GM20431 (cell line): Measurements from ENCODE around the gene NCBP2L.
"Not testable (repeated sequence)": the region's sequence is repeated elsewhere in the genome, so short reads cannot be mapped to it uniquely, and the experiment has no call there.

Source experiments
- in situ Hi-C: fragments of 300-500 bp; cut with MseI, MboI; formaldehyde crosslinking; loops from one replicate; pipeline ENCODE4 v1.15.0; 2020; ENCODE audit warnings: low sequenced_read_pairs; ENCODE audit not compliant: unreplicated experiment

The NCBP2L gene

DNA sequence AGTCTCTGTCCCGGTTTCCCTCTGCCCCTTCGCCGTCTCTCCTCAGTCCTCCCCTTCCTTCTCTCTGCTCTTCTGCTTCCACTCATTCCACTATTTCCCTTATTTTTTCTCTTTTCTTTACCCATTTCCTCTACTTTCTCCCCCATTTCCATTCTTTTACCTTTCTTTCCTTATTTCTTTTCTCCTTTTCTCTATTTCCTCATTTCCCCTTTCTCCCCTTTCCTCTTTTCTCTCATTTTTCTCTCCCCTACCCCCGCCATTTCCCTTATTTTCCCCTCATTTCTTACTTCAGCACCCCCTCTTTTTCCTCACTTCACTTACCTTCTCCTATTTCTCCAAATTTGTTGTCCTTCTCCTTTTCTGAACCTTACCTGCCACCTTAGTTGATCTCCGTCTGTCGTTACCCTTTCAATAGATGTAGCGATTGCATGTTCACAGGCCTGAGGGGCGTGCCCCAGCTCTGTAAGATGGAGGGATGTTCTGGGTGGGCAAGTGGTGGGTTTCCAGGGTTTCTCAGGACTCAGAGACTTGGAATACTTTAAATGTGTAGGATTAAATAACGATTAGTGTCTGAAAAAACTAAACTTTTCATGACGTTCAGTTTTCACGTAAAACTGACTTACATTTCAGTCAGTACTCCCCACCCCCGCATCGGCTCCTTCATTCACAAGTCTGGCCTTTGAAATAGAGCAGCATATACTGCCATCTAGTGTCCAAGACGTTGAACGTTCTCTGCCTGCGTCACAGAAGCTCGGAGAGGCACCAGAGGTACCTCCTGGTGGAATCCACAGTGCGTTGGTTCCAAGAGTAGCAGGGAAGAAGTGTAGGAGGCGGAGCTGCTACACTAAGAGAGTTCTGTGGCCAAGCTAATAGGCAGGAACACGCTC is 641 bp upstream of the NCBP2L start:
- in situ Hi-C loops: loop anchor here (10.0 kb wide), 1 partner anchor 112 kb away; no protein-coding TSS in a partner anchor

GRCh38 chrX:107780525-107780924 is 3.0 kb downstream of the NCBP2L start:
- in situ Hi-C loops: no loop called here

DNA sequence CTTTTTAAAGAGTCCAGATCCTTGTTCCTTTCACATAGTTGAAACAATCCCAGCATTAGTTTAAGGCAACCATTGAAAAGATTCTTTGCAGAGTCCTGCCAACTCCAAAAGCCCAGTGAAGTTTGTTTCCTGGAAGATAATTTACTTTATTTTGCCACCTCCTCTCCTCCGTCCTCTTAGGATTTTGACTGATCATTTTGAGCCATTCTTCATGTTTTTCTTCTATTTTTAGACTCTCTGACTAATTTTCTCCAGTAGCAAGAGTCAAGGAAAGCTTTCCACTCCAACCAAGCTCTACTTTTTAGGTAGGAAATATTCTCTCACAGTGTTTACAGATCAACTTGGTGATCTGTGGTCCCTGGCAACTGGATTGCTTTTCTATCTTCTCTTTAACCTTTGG is 10.3 kb downstream of the NCBP2L start:
- in situ Hi-C loops: no loop called here

- in situ Hi-C loops: no loop called here
These were observed 26.9 kb downstream of the NCBP2L start for GRCh38 chrX:107804427-107804826.

GRCh38 chrX:107805179-107805578 is 27.6 kb downstream of the NCBP2L start:
- in situ Hi-C loops: no loop called here

- in situ Hi-C loops: not testable (repeated sequence)
These were observed 32.5 kb downstream of the NCBP2L start for GRCh38 chrX:107810053-107810452.

- in situ Hi-C loops: no loop called here
These were observed 41.5 kb downstream of the NCBP2L start for GRCh38 chrX:107818900-107819521.

DNA sequence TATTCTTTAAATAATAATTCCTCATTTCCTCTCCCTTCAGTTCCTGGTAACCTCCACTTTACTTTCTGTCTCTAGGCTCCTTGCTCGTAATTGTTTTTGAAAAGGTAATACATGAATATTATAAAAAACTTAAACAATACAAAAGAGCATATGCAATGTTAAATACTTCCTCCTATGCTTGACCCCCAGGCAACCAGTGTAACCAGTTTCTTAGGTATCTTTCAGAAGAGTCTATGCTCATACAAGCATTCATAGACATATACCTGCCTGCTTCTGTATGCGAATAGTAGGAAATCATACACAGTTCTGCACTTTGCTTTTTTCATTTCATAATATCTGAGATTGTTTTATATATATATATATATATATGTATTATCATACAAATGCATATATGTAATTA is 45.5 kb downstream of the NCBP2L start:
- in situ Hi-C loops: no loop called here

DNA sequence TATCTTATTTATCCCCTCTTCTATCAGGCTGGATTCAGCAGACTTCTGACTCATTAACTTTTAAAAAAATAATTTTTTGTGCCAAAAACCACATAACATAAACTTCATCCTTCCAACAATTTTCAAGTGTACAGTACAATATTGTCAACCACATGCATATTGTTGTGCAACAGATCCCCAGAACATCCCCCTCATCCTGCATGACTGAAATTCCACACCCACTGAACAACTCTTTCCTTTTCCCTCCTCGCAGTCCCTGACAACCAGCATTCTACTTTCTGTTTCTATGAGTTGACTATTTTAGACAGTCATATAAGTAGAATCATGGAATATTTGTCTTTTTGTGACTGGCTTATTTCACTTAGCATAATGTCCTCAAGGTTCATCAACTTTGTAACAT is 45.9 kb downstream of the NCBP2L start:
- in situ Hi-C loops: no loop called here

DNA sequence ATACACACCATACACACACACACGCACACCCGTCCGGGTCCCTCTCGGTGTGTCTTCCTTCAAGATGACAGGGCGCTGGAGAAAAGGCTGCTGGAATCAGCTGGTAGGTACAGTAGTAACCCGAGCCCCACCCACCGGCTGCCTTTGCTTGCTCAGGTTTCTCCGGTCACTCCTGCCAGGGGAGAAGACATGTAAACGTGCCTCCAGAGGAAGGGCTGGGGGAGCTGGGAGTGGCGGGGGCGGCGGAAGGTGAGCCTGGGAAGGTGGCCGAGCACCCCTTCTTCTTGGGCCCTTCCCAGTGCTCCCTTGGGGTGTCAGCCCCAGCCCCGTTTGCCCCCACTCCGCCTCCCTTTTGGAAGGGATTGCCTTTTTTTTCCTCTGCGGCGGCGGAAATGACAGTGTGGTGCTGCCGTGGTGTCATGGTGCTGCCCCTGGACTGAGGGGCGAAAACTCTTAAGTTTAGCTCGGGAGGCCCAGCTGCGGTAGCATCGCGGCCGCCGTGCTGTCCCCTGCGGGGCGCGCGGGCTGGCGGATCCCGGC is 48.2 kb downstream of the NCBP2L start, which contains the start of gene MID2:
MID2 (plus strand) TSS at position 169 of the 540 bp plus-strand sequence. CDS start 561 bp downstream, outside the sequence.
- in situ Hi-C loops: no loop called here

DNA sequence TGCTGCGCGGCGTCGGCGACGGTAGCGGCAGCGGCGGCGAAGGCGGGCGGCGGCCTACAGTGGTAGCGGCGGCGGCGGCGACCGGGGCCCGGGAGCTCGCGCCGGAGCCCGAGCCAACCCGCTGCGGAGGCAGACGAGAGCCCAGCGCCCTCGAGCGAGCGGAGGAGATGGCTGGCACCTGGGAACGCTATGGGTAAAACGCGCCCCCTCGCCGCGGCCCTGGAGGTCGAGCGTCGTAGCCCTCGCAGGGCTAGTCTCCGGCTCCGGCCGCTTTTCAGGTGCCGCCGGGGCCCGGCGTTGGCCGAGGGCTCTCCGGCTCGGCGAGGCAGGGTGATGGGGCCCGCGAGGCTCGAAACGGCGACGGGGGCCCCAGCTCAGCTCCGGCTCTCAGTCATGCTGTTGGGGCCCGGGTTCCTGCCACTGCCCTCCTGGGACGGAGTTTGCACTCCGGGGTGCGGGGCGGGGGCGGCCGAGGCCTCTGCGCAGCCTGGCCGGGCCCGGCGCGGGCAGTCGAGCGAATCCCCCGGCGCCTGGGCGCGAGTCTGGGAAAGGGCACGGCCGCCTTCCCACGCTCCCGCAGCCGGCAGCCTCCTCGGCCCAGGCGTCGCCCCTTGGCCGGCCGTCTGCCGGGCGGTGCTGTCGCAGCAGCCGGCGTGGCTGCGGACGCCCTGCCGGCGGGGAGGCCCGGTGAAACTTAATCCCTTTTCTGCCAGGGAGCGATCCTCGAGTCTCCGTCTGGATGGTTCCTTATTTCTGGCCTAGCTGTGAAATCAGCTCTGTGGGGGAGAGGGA is 48.9 kb downstream of the NCBP2L start:
- in situ Hi-C loops: no loop called here

DNA sequence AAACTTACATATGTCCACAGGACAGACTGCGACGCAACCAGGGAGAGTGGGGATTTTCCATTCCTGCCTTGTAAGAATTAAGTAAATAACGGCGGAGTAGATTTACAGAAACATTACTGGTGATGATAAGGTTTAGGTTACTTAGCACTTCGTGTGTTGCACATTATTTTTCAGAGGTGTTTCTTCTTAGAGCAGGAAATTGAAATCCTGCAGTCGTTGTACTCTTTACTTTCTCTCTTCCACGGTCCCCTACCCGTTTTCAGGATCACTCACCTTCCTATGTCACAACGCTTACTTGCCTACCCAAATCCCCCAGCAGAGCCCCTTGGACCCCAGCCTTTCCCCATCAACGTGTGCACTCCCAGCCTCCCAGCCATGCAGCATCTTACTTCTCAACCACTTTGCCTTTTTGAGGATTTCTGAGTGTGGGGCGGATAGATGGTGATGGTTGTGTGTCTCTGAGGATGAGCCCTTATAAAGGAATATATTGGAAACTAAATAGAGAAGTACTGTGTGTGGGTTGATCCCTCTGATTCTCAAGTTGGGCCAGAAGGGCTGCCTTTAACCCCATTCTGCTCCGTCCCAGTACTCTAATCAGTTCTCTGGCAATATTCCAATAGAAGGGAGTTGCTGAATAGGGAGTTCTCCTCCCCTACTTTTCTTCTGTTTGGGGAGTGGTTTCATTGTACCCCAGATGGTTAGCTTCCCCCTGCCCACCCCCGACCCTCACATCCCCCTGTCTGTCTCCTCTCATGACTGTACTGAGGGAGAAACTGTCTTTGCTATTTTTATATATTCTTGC is 49.7 kb downstream of the NCBP2L start:
- in situ Hi-C loops: no loop called here

DNA sequence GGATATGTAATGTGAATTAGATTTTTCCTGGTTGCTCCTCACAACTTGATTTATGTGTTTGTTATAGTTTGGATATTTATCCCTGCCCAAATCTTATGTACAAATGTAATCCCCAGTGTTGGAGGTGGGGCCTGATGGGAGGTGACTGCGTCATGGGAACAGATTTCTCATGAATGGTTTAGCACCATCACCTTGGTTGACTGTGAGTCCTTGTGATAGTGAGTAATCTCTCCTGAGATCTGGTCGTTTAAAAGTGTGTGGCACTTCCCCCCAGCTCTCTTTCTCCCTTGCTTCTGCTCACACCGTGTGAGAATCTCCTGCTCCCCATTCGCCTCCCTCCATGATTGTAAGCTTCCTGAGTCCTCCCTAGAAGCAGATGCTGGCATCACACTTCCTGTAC is 50.3 kb downstream of the NCBP2L start:
- in situ Hi-C loops: no loop called here

- in situ Hi-C loops: no loop called here
These were observed 52.3 kb downstream of the NCBP2L start for GRCh38 chrX:107829878-107830277.

DNA sequence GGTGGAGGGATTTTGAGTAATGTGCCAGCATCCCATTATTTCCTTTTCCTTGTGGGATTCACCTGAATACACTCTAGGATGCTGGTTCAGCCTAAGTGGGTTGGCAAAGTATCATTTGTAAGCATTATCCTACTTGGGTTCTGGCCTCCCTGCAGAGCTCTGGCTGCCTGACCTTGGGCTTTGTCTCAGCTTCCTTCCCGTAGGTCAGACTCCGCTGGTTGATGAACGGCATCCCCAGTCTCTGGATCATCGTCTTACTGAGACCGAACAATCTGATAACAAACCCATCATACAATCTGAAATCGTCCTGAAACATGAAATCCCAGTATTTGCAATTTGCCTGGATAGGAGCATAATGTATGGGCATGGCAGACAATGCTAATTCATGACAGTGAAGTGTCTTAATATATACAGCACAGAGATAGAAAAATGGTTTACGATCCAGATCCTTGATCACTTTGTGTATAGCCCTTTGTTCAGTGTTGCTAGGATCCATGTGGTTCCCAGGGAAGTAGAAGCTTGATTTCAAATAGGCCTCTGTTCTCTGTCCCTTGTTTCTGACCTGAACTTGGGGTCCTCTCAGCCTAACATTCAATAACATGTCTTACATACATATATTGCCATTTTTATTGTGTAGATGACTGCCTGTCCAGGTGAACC is 53.7 kb downstream of the NCBP2L start:
- in situ Hi-C loops: no loop called here

DNA sequence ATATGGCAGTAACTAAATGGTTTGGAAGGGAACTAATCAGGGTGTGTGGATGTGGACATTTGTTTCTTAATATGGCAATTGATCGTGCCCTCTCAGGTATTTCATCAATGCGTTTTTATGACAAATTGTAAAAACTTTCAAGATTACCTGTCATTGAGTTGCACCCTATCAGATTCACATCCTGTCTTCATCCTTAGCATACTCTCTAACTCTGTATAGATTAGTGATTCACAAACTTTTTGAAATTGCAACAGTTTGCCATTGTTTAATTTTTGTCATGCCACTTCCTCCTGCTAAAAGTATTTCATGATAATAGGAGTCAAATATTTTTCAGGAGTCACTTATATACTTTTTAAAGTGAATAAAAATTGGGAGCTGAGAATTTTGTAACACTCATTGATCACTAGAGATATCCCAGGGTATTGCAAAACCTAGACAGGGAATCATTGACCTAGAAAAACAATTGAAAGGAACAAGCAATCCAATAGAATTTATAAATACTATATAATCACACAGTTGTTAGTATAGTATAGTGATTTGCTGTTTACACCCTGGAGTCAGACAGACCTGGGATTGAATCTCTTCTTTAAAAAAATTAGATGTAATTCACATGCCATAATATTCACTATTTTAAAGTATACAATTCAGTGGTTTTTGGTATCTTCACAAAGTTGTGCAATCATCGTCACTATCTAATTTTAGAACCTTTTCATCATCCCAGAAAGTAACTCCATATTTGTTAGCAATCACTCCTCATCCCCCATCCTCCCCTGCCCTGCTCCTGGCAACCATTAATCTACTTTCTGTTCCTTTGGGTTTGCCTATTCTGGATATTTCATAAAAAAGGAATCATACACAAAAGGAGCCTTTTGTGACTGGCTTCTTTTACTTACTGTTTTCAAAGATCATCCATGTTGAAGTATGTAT is 57.0 kb downstream of the NCBP2L start:
- in situ Hi-C loops: no loop called here

DNA sequence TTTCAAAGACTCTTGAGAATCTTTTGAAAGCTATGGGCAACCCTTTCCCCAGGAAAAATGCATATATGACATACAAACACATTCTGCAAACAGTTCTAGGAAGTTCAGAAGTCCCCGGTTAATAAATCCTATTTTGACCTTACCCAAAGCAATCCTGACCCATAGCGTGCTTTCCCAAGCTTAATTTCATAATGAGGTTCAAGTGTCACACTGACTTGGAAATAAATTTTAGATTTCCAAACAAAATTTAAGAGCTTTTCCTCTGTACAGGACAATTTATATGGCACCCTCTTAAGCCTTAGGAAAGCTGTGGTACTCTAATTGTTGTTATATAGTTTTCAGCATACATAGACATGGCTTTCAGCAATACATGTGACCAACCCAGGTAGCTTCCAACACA is 59.4 kb downstream of the NCBP2L start:
- in situ Hi-C loops: no loop called here

- in situ Hi-C loops: no loop called here
These were observed 63.4 kb downstream of the NCBP2L start for GRCh38 chrX:107840971-107841370.
